GM12878 (cell line): Measurements from ENCODE around the gene PSME3IP1. TPM values are rescaled to one million over a fixed set of nuclear protein-coding genes. Genes with fewer than 3 reads are reported as not detected.

Experiments used
- CREM ChIP-seq: IDR thresholded peaks from 2 replicates; pipeline ENCODE4 v1.6.1; 2014; ENCODE audit warnings: antibody characterized with exemption, low read depth
- JUND ChIP-seq: IDR thresholded peaks from 2 replicates; pipeline ENCODE4 v1.6.1; 2012; ENCODE audit warnings: low read depth, mild to moderate bottlenecking, low read length, improper control_type of control experiment, moderate library complexity
- MEF2B ChIP-seq: fragments of 450-650 bp; IDR thresholded peaks from 2 replicates; pipeline ENCODE4 v1.6.1; 2018; ENCODE audit warnings: mild to moderate bottlenecking, moderate library complexity; ENCODE audit not compliant: partially characterized antibody, poor library complexity, severe bottlenecking
- RB1 ChIP-seq: fragments of 450-650 bp; formaldehyde crosslinking; IDR thresholded peaks from 2 replicates; pipeline ENCODE4 v1.6.1; 2017; ENCODE audit warnings: mild to moderate bottlenecking, borderline replicate concordance
- SMARCA5 ChIP-seq: fragments of 450-650 bp; IDR thresholded peaks from 2 replicates; pipeline ENCODE4 v1.6.1; 2017; ENCODE audit warnings: mild to moderate bottlenecking
- polyA plus RNA-seq, 11 experiments: library from polyadenylated mRNA; depleted of rRNA in 4 of 11; unstranded in 6 of 11; stranded (reverse) in 5 of 11; fragments of >200 nt; fragmentation: Nextera tagmentation in 4 of 11; fragmentation: Illumina TruSeq in 1 of 11; extraction: Ambion mirVana in 4 of 11; extraction: Trizol in 1 of 11; gene quantifications; 1 replicate in 1 of 11; 2 replicates in 10 of 11; pipeline versions ENCODE4 v1.2.1 to v1.2.3, GENCODE V29; 2011 to 2016; ENCODE audit warnings: inconsistent platforms in 2 of 11, missing spikeins in 2 of 11, low read depth in 1 of 11
- total RNA-seq, 4 experiments: library from RNA; depleted of rRNA in 3 of 4; stranded (reverse); fragments of >200 nt in 3 of 4; fragmentation: Illumina TruSeq in 1 of 4; extraction: Trizol in 1 of 4; gene quantifications; 2 replicates each; pipeline versions ENCODE4 v1.2.1 to v1.2.3, GENCODE V29; 2013 to 2021
- TF ChIP-seq, protein P1 (sequence below): IDR thresholded peaks from 2 replicates; pipeline ENCODE4 v1.6.1; 2011; ENCODE audit warnings: low read depth, low read length, improper control_type of control experiment, borderline replicate concordance
- TF ChIP-seq, protein P2 (sequence below): fragments of 450-650 bp; IDR thresholded peaks from 2 replicates; pipeline ENCODE4 v1.6.1; 2017; ENCODE audit warnings: mild to moderate bottlenecking, moderate library complexity
- TF ChIP-seq, protein P3 (sequence below): fragments of 450-650 bp; IDR thresholded peaks from 2 replicates; pipeline ENCODE4 v1.6.1; 2016; ENCODE audit warnings: mild to moderate bottlenecking
- TF ChIP-seq, protein P4 (sequence below): IDR thresholded peaks from 2 replicates; pipeline ENCODE4 v1.6.1; 2011; ENCODE audit warnings: borderline replicate concordance, low read depth, mild to moderate bottlenecking, moderate library complexity, mixed read lengths, low read length; ENCODE audit not compliant: insufficient read depth; ENCODE audit errors: extremely low read length

PSME3IP1 gene
- total and polyA plus RNA-seq, 10 of the 15 experiments (the other 5 are each of a cell fraction or from before 2014, with no cell fraction given), result 67.9 to 174 (median 111) TPM

DNA sequence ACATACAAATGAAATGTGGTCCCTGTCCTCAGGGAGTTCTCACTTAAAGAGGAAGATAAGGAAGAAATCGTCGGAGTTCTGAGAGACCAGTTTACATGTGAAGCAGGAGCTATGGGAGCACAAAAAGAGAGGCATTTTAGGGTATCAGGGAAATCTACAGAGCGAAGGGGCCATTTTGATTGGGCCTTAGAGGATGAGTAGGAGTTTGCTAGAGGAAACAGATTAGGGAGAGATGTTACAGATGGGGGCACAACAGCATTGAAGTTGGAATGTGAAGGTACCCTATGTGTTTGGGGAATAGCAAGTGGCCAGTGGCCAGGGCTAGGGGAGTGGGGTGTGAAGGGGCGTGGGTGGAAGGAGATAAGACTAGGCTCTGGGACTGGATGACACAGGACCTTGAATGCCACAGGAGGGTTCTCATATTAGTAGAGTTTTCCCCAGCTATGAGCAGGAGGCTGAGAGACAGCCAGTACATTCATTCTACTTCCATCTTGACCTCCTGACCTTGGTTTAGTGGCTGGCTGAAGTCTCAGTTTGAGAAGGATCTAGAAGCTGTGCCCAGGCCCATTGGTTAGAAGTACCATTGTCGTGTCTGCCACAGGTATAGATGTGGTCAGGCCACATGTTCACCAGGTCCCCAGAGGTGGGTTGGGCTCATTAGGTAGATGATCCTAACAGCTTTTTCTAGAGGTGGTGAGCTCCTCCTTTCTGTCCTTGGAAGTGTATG is 58.6 kb downstream of the PSME3IP1 start (continued):
- TF ChIP-seq MEF2B (peak; percentile 70), CREM (no peak), JUND (no peak), RB1 (no peak), SMARCA5 (peak; percentile 51; the same call in 1 of the 2 replicates)
- TF ChIP-seq, protein P1, sequence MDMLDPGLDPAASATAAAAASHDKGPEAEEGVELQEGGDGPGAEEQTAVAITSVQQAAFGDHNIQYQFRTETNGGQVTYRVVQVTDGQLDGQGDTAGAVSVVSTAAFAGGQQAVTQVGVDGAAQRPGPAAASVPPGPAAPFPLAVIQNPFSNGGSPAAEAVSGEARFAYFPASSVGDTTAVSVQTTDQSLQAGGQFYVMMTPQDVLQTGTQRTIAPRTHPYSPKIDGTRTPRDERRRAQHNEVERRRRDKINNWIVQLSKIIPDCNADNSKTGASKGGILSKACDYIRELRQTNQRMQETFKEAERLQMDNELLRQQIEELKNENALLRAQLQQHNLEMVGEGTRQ, result no peak
- TF ChIP-seq, protein P2, sequence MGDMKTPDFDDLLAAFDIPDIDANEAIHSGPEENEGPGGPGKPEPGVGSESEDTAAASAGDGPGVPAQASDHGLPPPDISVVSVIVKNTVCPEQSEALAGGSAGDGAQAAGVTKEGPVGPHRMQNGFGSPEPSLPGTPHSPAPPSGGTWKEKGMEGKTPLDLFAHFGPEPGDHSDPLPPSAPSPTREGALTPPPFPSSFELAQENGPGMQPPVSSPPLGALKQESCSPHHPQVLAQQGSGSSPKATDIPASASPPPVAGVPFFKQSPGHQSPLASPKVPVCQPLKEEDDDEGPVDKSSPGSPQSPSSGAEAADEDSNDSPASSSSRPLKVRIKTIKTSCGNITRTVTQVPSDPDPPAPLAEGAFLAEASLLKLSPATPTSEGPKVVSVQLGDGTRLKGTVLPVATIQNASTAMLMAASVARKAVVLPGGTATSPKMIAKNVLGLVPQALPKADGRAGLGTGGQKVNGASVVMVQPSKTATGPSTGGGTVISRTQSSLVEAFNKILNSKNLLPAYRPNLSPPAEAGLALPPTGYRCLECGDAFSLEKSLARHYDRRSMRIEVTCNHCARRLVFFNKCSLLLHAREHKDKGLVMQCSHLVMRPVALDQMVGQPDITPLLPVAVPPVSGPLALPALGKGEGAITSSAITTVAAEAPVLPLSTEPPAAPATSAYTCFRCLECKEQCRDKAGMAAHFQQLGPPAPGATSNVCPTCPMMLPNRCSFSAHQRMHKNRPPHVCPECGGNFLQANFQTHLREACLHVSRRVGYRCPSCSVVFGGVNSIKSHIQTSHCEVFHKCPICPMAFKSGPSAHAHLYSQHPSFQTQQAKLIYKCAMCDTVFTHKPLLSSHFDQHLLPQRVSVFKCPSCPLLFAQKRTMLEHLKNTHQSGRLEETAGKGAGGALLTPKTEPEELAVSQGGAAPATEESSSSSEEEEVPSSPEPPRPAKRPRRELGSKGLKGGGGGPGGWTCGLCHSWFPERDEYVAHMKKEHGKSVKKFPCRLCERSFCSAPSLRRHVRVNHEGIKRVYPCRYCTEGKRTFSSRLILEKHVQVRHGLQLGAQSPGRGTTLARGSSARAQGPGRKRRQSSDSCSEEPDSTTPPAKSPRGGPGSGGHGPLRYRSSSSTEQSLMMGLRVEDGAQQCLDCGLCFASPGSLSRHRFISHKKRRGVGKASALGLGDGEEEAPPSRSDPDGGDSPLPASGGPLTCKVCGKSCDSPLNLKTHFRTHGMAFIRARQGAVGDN, result no peak
- TF ChIP-seq, protein P3, sequence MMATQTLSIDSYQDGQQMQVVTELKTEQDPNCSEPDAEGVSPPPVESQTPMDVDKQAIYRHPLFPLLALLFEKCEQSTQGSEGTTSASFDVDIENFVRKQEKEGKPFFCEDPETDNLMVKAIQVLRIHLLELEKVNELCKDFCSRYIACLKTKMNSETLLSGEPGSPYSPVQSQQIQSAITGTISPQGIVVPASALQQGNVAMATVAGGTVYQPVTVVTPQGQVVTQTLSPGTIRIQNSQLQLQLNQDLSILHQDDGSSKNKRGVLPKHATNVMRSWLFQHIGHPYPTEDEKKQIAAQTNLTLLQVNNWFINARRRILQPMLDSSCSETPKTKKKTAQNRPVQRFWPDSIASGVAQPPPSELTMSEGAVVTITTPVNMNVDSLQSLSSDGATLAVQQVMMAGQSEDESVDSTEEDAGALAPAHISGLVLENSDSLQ, result 0 out of 2 replicates have a peak, but pooled peaks have one; percentile 23
- TF ChIP-seq, protein P4, sequence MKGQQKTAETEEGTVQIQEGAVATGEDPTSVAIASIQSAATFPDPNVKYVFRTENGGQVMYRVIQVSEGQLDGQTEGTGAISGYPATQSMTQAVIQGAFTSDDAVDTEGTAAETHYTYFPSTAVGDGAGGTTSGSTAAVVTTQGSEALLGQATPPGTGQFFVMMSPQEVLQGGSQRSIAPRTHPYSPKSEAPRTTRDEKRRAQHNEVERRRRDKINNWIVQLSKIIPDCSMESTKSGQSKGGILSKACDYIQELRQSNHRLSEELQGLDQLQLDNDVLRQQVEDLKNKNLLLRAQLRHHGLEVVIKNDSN, result no peak
